Upper lobe of left lung (tissue), 6 donors: Measurements from ENCODE around the gene IMMP1L. TPM values are rescaled to one million over a fixed set of nuclear protein-coding genes. Genes with fewer than 3 reads are reported as not detected.

Experiments used
- ATAC-seq, 2 donors: fragments of 200-7000 bp; cut with Tn5 transposase; one replicate each; pipeline ENCODE4 v1.9.1; 2022; ENCODE audit warnings: mild to moderate bottlenecking in 2 of 2, moderate library complexity in 2 of 2; ENCODE audit not compliant: low FRiP score in 2 of 2
- DNase-seq, 2 donors: peaks; one replicate each; pipeline ENCODE4 v3.0.0-alpha.2; 2019 to 2020
- H3K27ac ChIP-seq, 4 donors: fragments of 200-600 bp; sonication (generic); one replicate each; pipeline ENCODE4 v1.5.1; 2016 to 2019
- H3K27me3 ChIP-seq, 4 donors: fragments of 200-600 bp; sonication (generic); one replicate each; pipeline ENCODE4 v1.5.1; 2017 to 2019
- H3K36me3 ChIP-seq, 4 donors: fragments of 200-600 bp; sonication (generic); one replicate each; pipeline ENCODE4 v1.5.1; 2016 to 2019
- H3K4me1 ChIP-seq, 4 donors: fragments of 200-600 bp; sonication (generic); one replicate each; pipeline ENCODE4 v1.5.1; 2018 to 2019
- H3K4me3 ChIP-seq, 4 donors: fragments of 200-600 bp; sonication (generic); one replicate each; pipeline ENCODE4 v1.5.1; 2017 to 2019; ENCODE audit warnings: mild to moderate bottlenecking in 2 of 4, moderate library complexity in 1 of 4
- H3K9me3 ChIP-seq, 4 donors: fragments of 200-600 bp; sonication (generic); one replicate each; pipeline ENCODE4 v1.5.1; 2018 to 2019
- EP300 ChIP-seq, 4 donors: sonication (generic); formaldehyde crosslinking; IDR thresholded peaks; one replicate each; pipeline ENCODE4 v1.5.1; 2017; ENCODE audit warnings: antibody characterized with exemption in 4 of 4, control low read depth in 2 of 4
- POLR2A ChIP-seq, 4 donors: fragments of 450-650 bp; IDR thresholded peaks; one replicate each; pipeline ENCODE4 v1.5.1; 2016 to 2017; ENCODE audit warnings: antibody characterized with exemption in 4 of 4, mild to moderate bottlenecking in 2 of 4
- POLR2AphosphoS5 ChIP-seq, 2 donors: sonication (generic); formaldehyde crosslinking; IDR thresholded peaks; one replicate each; pipeline ENCODE4 v1.5.1; 2017; ENCODE audit warnings: antibody characterized with exemption in 2 of 2
- WGBS, 2 donors: methylation state at CpG; one replicate each; pipeline ENCODE4 v1.1.5; 2017 to 2018; 5-methylcytosine and 5-hydroxymethylcytosine counted together
- total RNA-seq, 6 donors: library from RNA; depleted of rRNA in 4 of 6; stranded (reverse); fragments of >200 nt in 4 of 6; gene quantifications; one replicate each; pipeline versions ENCODE4 v1.1.0 to v1.2.1, GENCODE V29; 2016 to 2021
- TF ChIP-seq, protein P1 (sequence below), 6 experiments: fragments of 450-650 bp in 4 of 6; fragments of 200-600 bp in 2 of 6; sonication (generic) in 2 of 6; IDR thresholded peaks; one replicate each; pipeline ENCODE4 v1.5.1; 2016 to 2019; ENCODE audit warnings: antibody characterized with exemption in 6 of 6
- donor health status: DM: no; HTN: no; CAD: no; lungs with moderate emphysema.
- donor health status: DM: no; HTN: yes; CAD: no; lungs with severe emphysema.

The IMMP1L gene
- total RNA-seq, 6 donors from 2014 or later: 2.9 to 38.2 (median 14.2) TPM

DNA sequence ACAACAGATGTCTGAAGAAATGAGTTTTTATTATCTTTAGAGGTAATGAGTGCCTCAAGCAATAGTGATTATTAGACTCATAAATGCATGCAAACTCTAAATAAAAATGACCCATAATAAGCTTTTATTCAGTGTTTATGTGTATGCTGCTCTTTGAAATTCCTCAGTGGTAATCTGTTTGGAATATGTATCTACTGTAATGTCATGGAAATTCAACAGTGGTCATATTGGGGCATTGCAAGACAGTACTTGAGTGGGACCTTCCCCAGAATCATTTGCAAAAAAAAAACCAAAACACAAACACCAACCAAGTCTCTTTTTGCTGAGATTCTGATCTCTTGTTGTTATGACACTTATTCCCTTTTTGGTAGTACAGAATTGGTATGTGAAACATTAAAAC is 104.8 kb downstream of the IMMP1L start:
- H3K4me1 ChIP-seq: peaks cover 0 to 10% (median 3%) of the 10 kb centered on the region in 4 donors
- peak overlapping the region in 1 of 4 donors; percentile 40 for H3K27ac ChIP-seq
- no peak overlapping the region for H3K4me3 ChIP-seq
- DNase-seq: no peak
- H3K36me3 ChIP-seq: no peaks in the 10 kb centered on the region
- H3K27me3 ChIP-seq: no peaks in the 10 kb centered on the region
- H3K9me3 ChIP-seq: no peaks in the 10 kb centered on the region
- no peak for ATAC-seq
- TF ChIP-seq EP300 (IDR thresholded peaks at IDR 0.05) (no peak), POLR2A (IDR thresholded peaks at IDR 0.05) (no peak), POLR2AphosphoS5 (IDR thresholded peaks at IDR 0.05) (no peak)
- TF ChIP-seq, protein P1, sequence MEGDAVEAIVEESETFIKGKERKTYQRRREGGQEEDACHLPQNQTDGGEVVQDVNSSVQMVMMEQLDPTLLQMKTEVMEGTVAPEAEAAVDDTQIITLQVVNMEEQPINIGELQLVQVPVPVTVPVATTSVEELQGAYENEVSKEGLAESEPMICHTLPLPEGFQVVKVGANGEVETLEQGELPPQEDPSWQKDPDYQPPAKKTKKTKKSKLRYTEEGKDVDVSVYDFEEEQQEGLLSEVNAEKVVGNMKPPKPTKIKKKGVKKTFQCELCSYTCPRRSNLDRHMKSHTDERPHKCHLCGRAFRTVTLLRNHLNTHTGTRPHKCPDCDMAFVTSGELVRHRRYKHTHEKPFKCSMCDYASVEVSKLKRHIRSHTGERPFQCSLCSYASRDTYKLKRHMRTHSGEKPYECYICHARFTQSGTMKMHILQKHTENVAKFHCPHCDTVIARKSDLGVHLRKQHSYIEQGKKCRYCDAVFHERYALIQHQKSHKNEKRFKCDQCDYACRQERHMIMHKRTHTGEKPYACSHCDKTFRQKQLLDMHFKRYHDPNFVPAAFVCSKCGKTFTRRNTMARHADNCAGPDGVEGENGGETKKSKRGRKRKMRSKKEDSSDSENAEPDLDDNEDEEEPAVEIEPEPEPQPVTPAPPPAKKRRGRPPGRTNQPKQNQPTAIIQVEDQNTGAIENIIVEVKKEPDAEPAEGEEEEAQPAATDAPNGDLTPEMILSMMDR (IDR thresholded peaks at IDR 0.05): no peak

DNA sequence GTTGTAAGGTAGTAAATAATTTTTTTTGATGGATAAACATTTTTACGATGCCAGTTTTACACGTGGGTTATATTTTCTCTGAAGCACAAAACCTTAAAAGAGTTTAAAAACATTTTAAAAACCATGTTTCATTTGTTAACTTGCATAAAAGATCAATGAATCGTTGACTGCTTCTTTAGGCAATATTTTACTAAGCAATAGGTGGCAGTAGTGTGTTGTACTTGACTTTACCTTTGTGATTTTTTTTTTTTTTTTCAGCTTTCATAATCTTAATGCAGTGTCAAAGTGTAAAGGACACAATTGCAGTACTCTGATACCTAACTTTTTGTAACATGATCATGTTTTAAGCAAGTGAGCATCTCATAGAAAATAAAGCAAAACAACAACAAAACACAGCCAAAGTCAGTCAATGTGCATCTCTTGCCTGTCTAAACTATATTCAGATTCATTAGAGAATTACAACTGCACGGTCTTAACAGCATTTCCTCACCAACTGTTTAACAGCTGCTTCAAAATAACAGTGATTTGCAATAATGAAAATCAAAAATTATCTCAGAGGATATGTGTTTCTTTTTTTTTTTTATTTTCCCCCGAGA is 112.1 kb downstream of the IMMP1L start:
- DNase-seq: no peak
- no peak for ATAC-seq
- no peaks in the 10 kb centered on the region for H3K9me3 ChIP-seq

DNA sequence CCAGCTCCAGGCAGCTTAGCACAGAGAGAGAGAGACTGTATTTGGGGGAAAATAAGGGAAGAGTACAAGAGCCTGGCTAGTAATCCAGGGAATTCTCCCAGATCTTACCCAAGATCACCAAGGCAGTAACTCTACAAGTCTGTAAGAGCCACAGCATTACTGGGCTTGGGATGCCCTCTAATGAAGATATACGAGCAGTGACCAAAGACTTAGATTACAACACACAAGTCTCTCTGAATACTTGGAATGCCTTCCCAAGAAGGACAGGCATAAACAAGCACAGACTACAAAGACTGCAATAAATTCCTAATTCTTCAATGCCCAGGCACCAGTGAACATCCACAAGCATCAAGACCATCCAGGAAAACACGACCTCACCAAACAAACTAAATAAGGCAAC is 122.0 kb downstream of the IMMP1L start:
- Histone ChIP-seq H3K4me1 (no peaks in the 10 kb centered on the region), H3K27me3 (no peaks in the 10 kb centered on the region), H3K27ac (no peak overlapping the region), H3K4me3 (no peak overlapping the region), H3K36me3 (no peaks in the 10 kb centered on the region), H3K9me3 (no peaks in the 10 kb centered on the region)
- 93 to 98% methylated on average over 2 of the region's 2 CpGs for WGBS, 2 donors
- DNase-seq (no peak), ATAC-seq (no peak)
- TF ChIP-seq POLR2AphosphoS5 (IDR thresholded peaks at IDR 0.05): no peak
- TF ChIP-seq POLR2A (IDR thresholded peaks at IDR 0.05): no peak
- no peak for TF ChIP-seq EP300 (IDR thresholded peaks at IDR 0.05)
- TF ChIP-seq, protein P1 (IDR thresholded peaks at IDR 0.05): no peak

More for the DNA sequence above, 112.1 kb downstream of the IMMP1L start:
- H3K27ac ChIP-seq: no peak overlapping the region
- H3K27me3 ChIP-seq: no peaks in the 10 kb centered on the region
- 50 to 57% methylated on average over 5 of the region's 5 CpGs for WGBS, 2 donors
- H3K4me3 ChIP-seq: no peak overlapping the region
- TF ChIP-seq POLR2A (IDR thresholded peaks at IDR 0.05): no peak
- TF ChIP-seq, protein P1 (IDR thresholded peaks at IDR 0.05): peak in 4 of 6 experiments; percentile 32 to 41 (median 35)
- TF ChIP-seq EP300 (IDR thresholded peaks at IDR 0.05): no peak
- no peak for TF ChIP-seq POLR2AphosphoS5 (IDR thresholded peaks at IDR 0.05)
- H3K36me3 ChIP-seq: no peaks in the 10 kb centered on the region
- no peaks in the 10 kb centered on the region for H3K4me1 ChIP-seq

DNA sequence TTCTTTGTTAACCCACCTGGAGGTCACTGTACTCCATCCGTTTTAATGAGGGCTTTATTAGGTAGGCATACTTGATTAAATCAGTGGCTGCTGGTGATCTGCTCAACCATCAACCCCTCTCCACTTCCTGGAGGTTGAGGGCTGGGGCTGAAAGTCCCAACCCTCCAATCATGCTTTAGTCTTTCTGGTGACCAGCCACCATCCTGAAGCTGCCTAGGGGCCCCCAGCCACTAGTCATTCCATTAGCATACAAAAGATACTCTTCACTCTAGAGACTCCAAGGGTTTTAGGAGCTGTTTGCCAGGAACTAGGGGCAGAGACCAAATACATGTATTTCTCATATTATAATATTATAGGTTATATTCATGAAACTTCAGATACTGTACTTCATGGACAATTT is 126.3 kb downstream of the IMMP1L start:
- DNase-seq (no peak), ATAC-seq (no peak)
- Histone ChIP-seq H3K9me3 (no peaks in the 10 kb centered on the region), H3K27ac (no peak overlapping the region), H3K36me3 (no peaks in the 10 kb centered on the region), H3K4me1 (no peaks in the 10 kb centered on the region), H3K4me3 (no peak overlapping the region), H3K27me3 (no peaks in the 10 kb centered on the region)
- TF ChIP-seq POLR2A (IDR thresholded peaks at IDR 0.05) (no peak), EP300 (IDR thresholded peaks at IDR 0.05) (no peak), POLR2AphosphoS5 (IDR thresholded peaks at IDR 0.05) (no peak)
- TF ChIP-seq, protein P1 (IDR thresholded peaks at IDR 0.05): no peak
- 79 to 90% methylated on average over 1 of the region's 1 CpG for WGBS, 2 donors

Other genes starting within 250 kb of the IMMP1L start
- 10 to 100 TPM in 1 of 6 donors, 1 to 10 TPM in 4, under 1 TPM in 1; 0.11 to 25.2 (median 3.3) TPM for gene DCDC1, start 139.9 kb downstream of the IMMP1L start, total RNA-seq
- gene DNAJC24, start 139.8 kb downstream of the IMMP1L start, total RNA-seq: 10 to 100 TPM in 5 of 6 donors, 1 to 10 TPM in 1; 3.2 to 32.5 (median 15.9) TPM
- 10 to 100 TPM in 5 of 6 donors, 1 to 10 TPM in 1; 6.3 to 34.7 (median 18.6) TPM for gene ELP4, start 145 bp upstream of the IMMP1L start, total RNA-seq